B cell (primary cell): ENCODE data around the gene PPP1R14D. TPM values are rescaled to one million over a fixed set of nuclear protein-coding genes. Genes with fewer than 3 reads are reported as not detected.
"Not testable (repeated sequence)": the region's sequence is repeated elsewhere in the genome, so short reads cannot be mapped to it uniquely, and the experiment has no call there.

Experiments used
- ATAC-seq: fragments of 200-7000 bp; cut with Tn5 transposase; one replicate; pipeline ENCODE4 v1.10.0; 2021; ENCODE audit warnings: low read depth, mild to moderate bottlenecking, moderate number of reproducible peaks, moderate library complexity
- CTCF ChIA-PET: fragments of 350-600 bp; sonication (Branson Sonifier 250); formaldehyde crosslinking; loops from one replicate; lab custom pipeline; 2021; ENCODE audit warnings: antibody characterized with exemption, inconsistent platforms; lab: Charles Lee
- POLR2A ChIA-PET: fragments of 350-600 bp; sonication (Branson Sonifier 250); formaldehyde crosslinking; loops from one replicate; lab custom pipeline; 2021; ENCODE audit warnings: antibody characterized with exemption; lab: Charles Lee
- DNase-seq: peaks from one replicate; pipeline ENCODE4 v3.0.0; 2013
- H2AFZ ChIP-seq: 2 replicates; pipeline ENCODE4 v1.6.1; 2012; ENCODE audit warnings: mild to moderate bottlenecking, low read depth, low read length; ENCODE audit not compliant: insufficient read depth, poor library complexity, severe bottlenecking
- H3K27ac ChIP-seq, 2 donors: 1 replicate in 1 of 2; 2 replicates in 1 of 2; pipeline ENCODE4 v1.5.1; 2012 to 2013; ENCODE audit warnings: low read length in 2 of 2, mild to moderate bottlenecking in 2 of 2, moderate library complexity in 1 of 2
- H3K27me3 ChIP-seq, 4 experiments: fragments of 200-600 bp in 1 of 4; sonication (generic) in 1 of 4; replicated peaks in 1 of 4; 1 replicate in 2 of 4; 2 replicates in 2 of 4; pipeline versions ENCODE4 v1.6.1 to v1.7.0; 2013 to 2016; ENCODE audit warnings: low read length in 3 of 4, mild to moderate bottlenecking in 2 of 4, mixed read lengths in 1 of 4, moderate library complexity in 1 of 4; ENCODE audit not compliant: insufficient read depth in 4 of 4, control insufficient read depth in 3 of 4; ENCODE audit errors: control extremely low read depth in 1 of 4
- H3K36me3 ChIP-seq, 2 experiments: replicated peaks in 1 of 2; 1 replicate in 1 of 2; 2 replicates in 1 of 2; pipeline versions ENCODE4 v1.6.1 to v1.7.1; 2013; ENCODE audit warnings: low read length in 1 of 2; ENCODE audit not compliant: insufficient read depth in 2 of 2, control insufficient read depth in 1 of 2; ENCODE audit errors: control extremely low read depth in 1 of 2, extremely low read depth in 1 of 2
- H3K4me1 ChIP-seq, 2 donors: fragments of 200-600 bp in 1 of 2; sonication (generic) in 1 of 2; 1 replicate in 1 of 2; 2 replicates in 1 of 2; pipeline versions ENCODE4 v1.5.1 to v1.6.1; 2013 to 2017; ENCODE audit warnings: low read length in 2 of 2; ENCODE audit not compliant: control insufficient read depth in 2 of 2, insufficient read depth in 2 of 2
- H3K4me2 ChIP-seq: replicated peaks from 2 replicates; pipeline ENCODE3; 2012; ENCODE audit warnings: mild to moderate bottlenecking, low read depth, low read length; ENCODE audit not compliant: poor library complexity, severe bottlenecking
- H3K4me3 ChIP-seq, 5 experiments: fragments of 200-600 bp in 1 of 5; sonication (generic) in 1 of 5; 1 replicate in 3 of 5; 2 replicates in 2 of 5; pipeline versions ENCODE4 v1.5.1 to v1.7.0; 2011 to 2016; ENCODE audit warnings: low read length in 4 of 5, mild to moderate bottlenecking in 4 of 5, low read depth in 2 of 5, control low read depth in 1 of 5, moderate library complexity in 1 of 5; ENCODE audit not compliant: insufficient read depth in 1 of 5; ENCODE audit errors: control extremely low read depth in 1 of 5, extremely low read depth in 1 of 5
- H3K79me2 ChIP-seq: fragments of 200-600 bp; sonication (generic); one replicate; pipeline ENCODE4 v1.6.0; 2016; ENCODE audit warnings: low read length; ENCODE audit not compliant: control insufficient read depth, insufficient read depth
- H3K9ac ChIP-seq: fragments of 200-600 bp; sonication (generic); 2 replicates; pipeline ENCODE4 v1.6.1; 2017; ENCODE audit warnings: mild to moderate bottlenecking, low read length, moderate library complexity
- H3K9me3 ChIP-seq, 3 donors: one replicate each; pipeline versions ENCODE4 v1.6.1 to v1.7.1; 2013; ENCODE audit warnings: low read length in 2 of 3; ENCODE audit not compliant: control insufficient read depth in 2 of 3, insufficient read depth in 1 of 3; ENCODE audit errors: control extremely low read depth in 1 of 3
- H4K20me1 ChIP-seq: 2 replicates; pipeline ENCODE4 v1.6.0; 2012; ENCODE audit warnings: mild to moderate bottlenecking, low read length; ENCODE audit not compliant: insufficient read depth, control insufficient read depth, poor library complexity, severe bottlenecking
- H3K27ac Mint-ChIP-seq: one replicate; pipeline ENCODE4 v1.8.0; 2021; ENCODE audit warnings: mixed read lengths
- H3K27me3 Mint-ChIP-seq: one replicate; pipeline ENCODE4 v1.8.0; 2021; ENCODE audit warnings: mixed read lengths
- H3K4me1 Mint-ChIP-seq: one replicate; pipeline ENCODE4 v1.8.0; 2021; ENCODE audit warnings: mixed read lengths
- H3K4me3 Mint-ChIP-seq: one replicate; pipeline ENCODE4 v1.8.0; 2021; ENCODE audit warnings: mixed read lengths
- H3K9me3 Mint-ChIP-seq: one replicate; pipeline ENCODE4 v1.8.0; 2022; ENCODE audit warnings: mixed read lengths; ENCODE audit not compliant: insufficient read depth
- EZH2 ChIP-seq: IDR thresholded peaks from 2 replicates; pipeline ENCODE4 v1.6.1; 2012; ENCODE audit warnings: borderline replicate concordance, low read depth, mild to moderate bottlenecking, moderate library complexity, low read length; ENCODE audit not compliant: insufficient read depth, poor library complexity, severe bottlenecking
- WGBS: methylation state at CpG from one replicate; pipeline ENCODE4 v1.1.5; 2013; ENCODE audit warnings: missing lambda C conversion rate; ENCODE audit not compliant: insufficient coverage; 5-methylcytosine and 5-hydroxymethylcytosine counted together
- intact Hi-C: fragments of 100-400 bp; cut with micrococcal nuclease; formaldehyde crosslinking; loops from one replicate; pipeline ENCODE4 v1.10.0; 2022
- polyA plus RNA-seq: library from polyadenylated mRNA; depleted of rRNA; stranded (reverse); fragments of >200 nt; gene quantifications from 2 replicates; pipeline ENCODE4 v1.2.3, GENCODE V29; 2012
- total RNA-seq, 2 donors: library from RNA; stranded (reverse); fragments of 120-200 nt in 1 of 2; gene quantifications; 1 replicate in 1 of 2; 2 replicates in 1 of 2; pipeline versions ENCODE4 v1.2.3 to v1.2.4, GENCODE V29; 2013 to 2022
- TF ChIP-seq, protein P1 (sequence below): fragments of 200-600 bp; IDR thresholded peaks from one replicate; pipeline ENCODE4 v1.8.0; 2022; ENCODE audit warnings: antibody characterized with exemption, mild to moderate bottlenecking

Gene PPP1R14D
- total and polyA plus RNA-seq, 2 donors (not counting 1 experiment from before 2014, with no cell fraction given), result 0.19 TPM; not detected in 1

DNA sequence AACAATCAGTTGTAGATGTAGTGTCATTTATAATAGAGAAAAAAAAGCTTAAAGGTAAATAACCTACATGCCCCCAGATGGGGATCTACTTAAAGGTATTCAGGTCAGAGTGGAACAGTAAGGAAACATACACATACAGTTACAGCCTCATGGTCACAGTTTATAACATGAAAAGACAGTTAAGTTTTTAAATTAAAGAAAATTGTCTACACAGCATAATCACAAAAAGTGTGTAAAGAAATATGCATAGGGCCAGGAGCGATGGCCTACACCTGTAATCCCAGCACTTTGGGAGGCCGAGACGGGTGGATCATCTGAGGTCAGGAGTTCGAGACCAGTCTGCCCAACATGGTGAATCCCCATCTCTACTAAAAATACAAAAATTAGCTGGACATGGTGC lies 38.7 kb upstream of the PPP1R14D start:
- POLR2A ChIA-PET, result no interaction called here
- no peak overlapping the region for H3K4me3 Mint-ChIP-seq
- no peak for DNase-seq
- no peak for TF ChIP-seq EZH2
- TF ChIP-seq, protein P1, sequence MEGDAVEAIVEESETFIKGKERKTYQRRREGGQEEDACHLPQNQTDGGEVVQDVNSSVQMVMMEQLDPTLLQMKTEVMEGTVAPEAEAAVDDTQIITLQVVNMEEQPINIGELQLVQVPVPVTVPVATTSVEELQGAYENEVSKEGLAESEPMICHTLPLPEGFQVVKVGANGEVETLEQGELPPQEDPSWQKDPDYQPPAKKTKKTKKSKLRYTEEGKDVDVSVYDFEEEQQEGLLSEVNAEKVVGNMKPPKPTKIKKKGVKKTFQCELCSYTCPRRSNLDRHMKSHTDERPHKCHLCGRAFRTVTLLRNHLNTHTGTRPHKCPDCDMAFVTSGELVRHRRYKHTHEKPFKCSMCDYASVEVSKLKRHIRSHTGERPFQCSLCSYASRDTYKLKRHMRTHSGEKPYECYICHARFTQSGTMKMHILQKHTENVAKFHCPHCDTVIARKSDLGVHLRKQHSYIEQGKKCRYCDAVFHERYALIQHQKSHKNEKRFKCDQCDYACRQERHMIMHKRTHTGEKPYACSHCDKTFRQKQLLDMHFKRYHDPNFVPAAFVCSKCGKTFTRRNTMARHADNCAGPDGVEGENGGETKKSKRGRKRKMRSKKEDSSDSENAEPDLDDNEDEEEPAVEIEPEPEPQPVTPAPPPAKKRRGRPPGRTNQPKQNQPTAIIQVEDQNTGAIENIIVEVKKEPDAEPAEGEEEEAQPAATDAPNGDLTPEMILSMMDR, result no peak
- no peak overlapping the region for H3K9ac ChIP-seq
- H3K36me3 ChIP-seq, result no peaks in the 10 kb centered on the region
- WGBS, result 97% methylated on average over 4 of the region's 4 CpGs
- H3K4me3 ChIP-seq, result no peak overlapping the region
- H3K27ac Mint-ChIP-seq, result no peak overlapping the region
- H3K27ac ChIP-seq, result no peak overlapping the region
- no peaks in the 10 kb centered on the region for H3K27me3 Mint-ChIP-seq
- no peaks in the 10 kb centered on the region for H3K4me1 ChIP-seq
- no peak overlapping the region for H2AFZ ChIP-seq
- H3K9me3 ChIP-seq, result no peaks in the 10 kb centered on the region
- no peaks in the 10 kb centered on the region for H3K79me2 ChIP-seq
- H3K4me2 ChIP-seq, result no peak overlapping the region
- ATAC-seq, result no peak
- no peaks in the 10 kb centered on the region for H3K9me3 Mint-ChIP-seq
- H4K20me1 ChIP-seq, result no peaks in the 10 kb centered on the region
- H3K27me3 ChIP-seq, result peaks cover 0 to 5% (median 1%) of the 10 kb centered on the region in 4 experiments
- H3K4me1 Mint-ChIP-seq, result peaks cover 6% of the 10 kb centered on the region
- intact Hi-C loops, result no loop called here
- CTCF ChIA-PET, result no interaction called here

- intact Hi-C loops, result no loop called here
- Histone ChIP-seq H4K20me1 (no peaks in the 10 kb centered on the region), H3K4me3 (no peak overlapping the region), H3K4me1 (peaks cover 0 to 3% of the 10 kb centered on the region in 2 donors), H3K79me2 (no peaks in the 10 kb centered on the region), H3K9me3 (no peaks in the 10 kb centered on the region), H2AFZ (no peak overlapping the region), H3K9ac (no peak overlapping the region), H3K27me3 (peaks cover 0 to 5% (median 1%) of the 10 kb centered on the region in 4 experiments), H3K4me2 (no peak overlapping the region), H3K27ac (no peak overlapping the region), H3K36me3 (no peaks in the 10 kb centered on the region)
- ChIA-PET CTCF (no interaction called here), POLR2A (no interaction called here)
- DNase-seq, result no peak
- H3K4me1 Mint-ChIP-seq, result peaks cover 6% of the 10 kb centered on the region
- ATAC-seq, result no peak
- WGBS, result 83% methylated on average over 4 of the region's 4 CpGs
- no peaks in the 10 kb centered on the region for H3K9me3 Mint-ChIP-seq
- H3K27ac Mint-ChIP-seq, result no peak overlapping the region
- no peak for TF ChIP-seq EZH2
- TF ChIP-seq, protein P1, result no peak
- H3K27me3 Mint-ChIP-seq, result no peaks in the 10 kb centered on the region
- no peak overlapping the region for H3K4me3 Mint-ChIP-seq
Measured at GRCh38 chr15:40863660-40864270, 35.3 kb upstream of the PPP1R14D start.

DNA sequence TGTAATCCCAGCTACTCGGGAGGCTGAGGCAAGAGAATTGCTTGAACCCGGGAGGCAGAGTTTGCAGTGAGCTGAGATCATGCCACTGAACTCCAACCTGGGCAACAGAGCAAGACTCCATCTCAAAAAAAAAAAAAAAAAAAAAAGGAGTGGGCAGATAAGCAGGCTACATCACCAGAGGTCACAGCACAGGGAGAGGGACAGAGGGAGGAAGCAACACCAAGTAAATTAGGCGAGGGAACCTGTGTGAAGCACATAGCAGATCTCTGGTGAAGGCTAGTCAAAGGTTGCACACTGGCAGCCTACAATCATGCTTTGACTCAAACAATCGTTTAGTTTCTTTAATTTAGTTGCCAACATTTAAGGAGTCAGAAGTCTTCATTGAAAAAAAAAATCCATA lies 32.6 kb upstream of the PPP1R14D start:
- H3K4me2 ChIP-seq, H3K9ac ChIP-seq, H3K27me3 Mint-ChIP-seq, H3K4me3 Mint-ChIP-seq, H3K27ac ChIP-seq, H3K36me3 ChIP-seq, H4K20me1 ChIP-seq, H3K27me3 ChIP-seq, POLR2A ChIA-PET, DNase-seq, H2AFZ ChIP-seq, H3K9me3 ChIP-seq, H3K4me1 ChIP-seq, ATAC-seq, intact Hi-C loops, H3K79me2 ChIP-seq, H3K4me3 ChIP-seq, H3K27ac Mint-ChIP-seq, H3K9me3 Mint-ChIP-seq: not testable (repeated sequence)
- peaks cover 12% of the 10 kb centered on the region for H3K4me1 Mint-ChIP-seq
- 80% methylated on average over 2 of the region's 4 CpGs for WGBS
- CTCF ChIA-PET, result interaction anchor here (0.6 to 7.3 kb wide), 6 partner anchors 29 to 515 kb away, joined by 3 to 189 read pairs (median 4); no protein-coding TSS in a partner anchor
